Heart left ventricle (tissue), 16 donors: ENCODE measurements around the gene LCE1B. TPM values are rescaled to one million over a fixed set of nuclear protein-coding genes. Genes with fewer than 3 reads are reported as not detected.

ENCODE experiments used
- ATAC-seq, 4 donors: fragments of 200-7000 bp; cut with Tn5 transposase; one replicate each; pipeline ENCODE4 v1.9.1; 2020 to 2022; ENCODE audit warnings: moderate library complexity in 4 of 4, mild to moderate bottlenecking in 3 of 4, moderate number of reproducible peaks in 1 of 4
- DNase-seq, 5 donors: peaks; one replicate each; pipeline ENCODE4 v3.0.0-alpha.2; 2020
- H3K27ac ChIP-seq, 12 donors: fragments of 200-600 bp; sonication (generic) in 4 of 12; one replicate each; pipeline versions ENCODE4 v1.5.0 to v1.8.0; 2016 to 2022; ENCODE audit warnings: mild to moderate bottlenecking in 2 of 12
- H3K27me3 ChIP-seq, 9 donors: fragments of 200-600 bp; sonication (generic) in 2 of 9; one replicate each; pipeline versions ENCODE4 v1.5.1 to v1.8.0; 2016 to 2022; ENCODE audit warnings: mild to moderate bottlenecking in 3 of 9
- H3K36me3 ChIP-seq, 9 donors: fragments of 200-600 bp; sonication (generic) in 2 of 9; one replicate each; pipeline versions ENCODE4 v1.5.0 to v1.8.0; 2018 to 2022; ENCODE audit warnings: mild to moderate bottlenecking in 2 of 9
- H3K4me1 ChIP-seq, 12 donors: fragments of 200-600 bp; sonication (generic) in 4 of 12; one replicate each; pipeline versions ENCODE4 v1.5.0 to v1.8.0; 2016 to 2022; ENCODE audit warnings: mild to moderate bottlenecking in 3 of 12
- H3K4me3 ChIP-seq, 12 donors: fragments of 200-600 bp; sonication (generic) in 4 of 12; one replicate each; pipeline versions ENCODE4 v1.5.0 to v1.8.0; 2017 to 2022; ENCODE audit warnings: mild to moderate bottlenecking in 9 of 12, moderate library complexity in 4 of 12
- H3K9me3 ChIP-seq, 12 donors: fragments of 200-600 bp; sonication (generic) in 4 of 12; one replicate each; pipeline versions ENCODE4 v1.5.0 to v1.8.0; 2016 to 2022; ENCODE audit warnings: mild to moderate bottlenecking in 1 of 12
- POLR2A ChIP-seq, 2 donors: fragments of 450-650 bp; IDR thresholded peaks; one replicate each; pipeline ENCODE4 v1.6.1; 2017; ENCODE audit warnings: antibody characterized with exemption in 2 of 2, mild to moderate bottlenecking in 2 of 2, moderate library complexity in 2 of 2
- WGBS, 4 donors: extraction: QIAGEN DNeasy Blood & Tissue Kit in 2 of 4; methylation state at CpG; one replicate each; pipeline versions ENCODE4 v1.1.5 to v1.1.7; 2013 to 2018; 5-methylcytosine and 5-hydroxymethylcytosine counted together
- intact Hi-C, 10 donors: fragments of 100-400 bp; cut with DNase I; formaldehyde crosslinking; loops; one replicate each; pipeline versions ENCODE4 v1.11.1 to v1.14.2; 2022
- polyA plus RNA-seq, 2 donors: library from polyadenylated mRNA; stranded (reverse); fragments of 200-250 nt; gene quantifications; one replicate each; pipeline ENCODE4 v1.2.3, GENCODE V29; 2013
- total RNA-seq, 9 donors: library from RNA; depleted of rRNA in 2 of 9; stranded (reverse); fragments of >200 nt in 2 of 9; fragmentation: NEBNext Ultra II Directional in 3 of 9; extraction: Animal tissue kit (Norgen Biotek cat#: 25700) in 3 of 9; gene quantifications; one replicate each; pipeline versions ENCODE4 v1.1.0 to v1.2.4, GENCODE V29; 2016 to 2023
- TF ChIP-seq, protein P1 (sequence below), 12 donors: fragments of 200-600 bp; sonication (generic) in 4 of 12; IDR thresholded peaks; one replicate each; pipeline versions ENCODE4 v1.5.0 to v1.8.0; 2018 to 2022; ENCODE audit warnings: antibody characterized with exemption in 12 of 12, mild to moderate bottlenecking in 5 of 12
- donor health status: ischemic (EF 13 %, LVEDD 7.1; RV severe dilation, severe dysfunction).
- donor health status: healthy with polysubstance abuse.
- donor health status: DM: no; HTN: yes; CAD: no.
- donor health status: DM: no; HTN: no; CAD: no.
- donor health status: ischemic (EF 25% LVEDD 6.9; RV normal size, moderate dysfunction).
- donor health status: ischemic (EF 25% LVEDD 5.7; RV mildly dilated, moderate dysfunction).
- donor health status: healthy.
- donor health status: DM: yes; HTN: yes; CAD: no.
- donor health status: ischemic (EF 35%, LVEDD 5.7; RV mildly dilated, moderate dysfunction).
- donor health status: nonischemic (EF 11% LVEDD 7.7; RV severe dilation, severe dysfunction).
- donor health status: DM: yes; HTN: yes; CAD: no.
- donor health status: PGD.
- donor health status: ischemic (EF 29% LVEDD 5.4; RV normal size, mild dysfunction).
- donor health status: nonischemic (EF 23%, LVEDD 6.1; RV moderate dilation, normal function).

LCE1B gene
- total and polyA plus RNA-seq, 11 donors: not detected

DNA sequence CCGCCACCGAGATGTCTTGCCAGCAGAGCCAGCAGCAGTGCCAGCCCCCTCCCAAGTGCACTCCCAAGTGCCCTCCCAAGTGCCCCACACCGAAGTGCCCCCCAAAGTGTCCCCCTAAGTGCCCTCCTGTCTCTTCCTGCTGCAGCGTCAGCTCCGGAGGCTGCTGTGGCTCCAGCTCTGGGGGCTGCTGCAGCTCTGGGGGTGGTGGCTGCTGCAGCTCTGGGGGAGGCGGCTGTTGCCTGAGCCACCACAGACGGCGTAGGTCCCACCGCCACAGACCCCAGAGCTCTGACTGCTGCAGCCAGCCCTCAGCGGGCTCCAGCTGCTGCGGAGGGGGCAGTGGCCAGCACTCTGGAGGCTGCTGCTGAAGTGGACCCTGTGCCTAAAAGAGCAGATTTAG, 35.4 kb upstream of the LCE1B start:
- Histone ChIP-seq H3K27me3 (no peaks in the 10 kb centered on the region), H3K4me3 (no peak overlapping the region), H3K4me1 (no peaks in the 10 kb centered on the region), H3K9me3 (peaks cover 0 to 5% (median 0%) of the 10 kb centered on the region in 12 donors), H3K36me3 (no peaks in the 10 kb centered on the region), H3K27ac (no peak overlapping the region)
- TF ChIP-seq POLR2A (IDR thresholded peaks at IDR 0.05): no peak
- TF ChIP-seq, protein P1, sequence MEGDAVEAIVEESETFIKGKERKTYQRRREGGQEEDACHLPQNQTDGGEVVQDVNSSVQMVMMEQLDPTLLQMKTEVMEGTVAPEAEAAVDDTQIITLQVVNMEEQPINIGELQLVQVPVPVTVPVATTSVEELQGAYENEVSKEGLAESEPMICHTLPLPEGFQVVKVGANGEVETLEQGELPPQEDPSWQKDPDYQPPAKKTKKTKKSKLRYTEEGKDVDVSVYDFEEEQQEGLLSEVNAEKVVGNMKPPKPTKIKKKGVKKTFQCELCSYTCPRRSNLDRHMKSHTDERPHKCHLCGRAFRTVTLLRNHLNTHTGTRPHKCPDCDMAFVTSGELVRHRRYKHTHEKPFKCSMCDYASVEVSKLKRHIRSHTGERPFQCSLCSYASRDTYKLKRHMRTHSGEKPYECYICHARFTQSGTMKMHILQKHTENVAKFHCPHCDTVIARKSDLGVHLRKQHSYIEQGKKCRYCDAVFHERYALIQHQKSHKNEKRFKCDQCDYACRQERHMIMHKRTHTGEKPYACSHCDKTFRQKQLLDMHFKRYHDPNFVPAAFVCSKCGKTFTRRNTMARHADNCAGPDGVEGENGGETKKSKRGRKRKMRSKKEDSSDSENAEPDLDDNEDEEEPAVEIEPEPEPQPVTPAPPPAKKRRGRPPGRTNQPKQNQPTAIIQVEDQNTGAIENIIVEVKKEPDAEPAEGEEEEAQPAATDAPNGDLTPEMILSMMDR (IDR thresholded peaks at IDR 0.05): no peak
- ATAC-seq: no peak
- intact Hi-C loops: no loop called here
- no peak for DNase-seq
- 60 to 76% (median 70%) methylated on average over 2 to 11 of the region's 11 CpGs for WGBS, 4 donors

DNA sequence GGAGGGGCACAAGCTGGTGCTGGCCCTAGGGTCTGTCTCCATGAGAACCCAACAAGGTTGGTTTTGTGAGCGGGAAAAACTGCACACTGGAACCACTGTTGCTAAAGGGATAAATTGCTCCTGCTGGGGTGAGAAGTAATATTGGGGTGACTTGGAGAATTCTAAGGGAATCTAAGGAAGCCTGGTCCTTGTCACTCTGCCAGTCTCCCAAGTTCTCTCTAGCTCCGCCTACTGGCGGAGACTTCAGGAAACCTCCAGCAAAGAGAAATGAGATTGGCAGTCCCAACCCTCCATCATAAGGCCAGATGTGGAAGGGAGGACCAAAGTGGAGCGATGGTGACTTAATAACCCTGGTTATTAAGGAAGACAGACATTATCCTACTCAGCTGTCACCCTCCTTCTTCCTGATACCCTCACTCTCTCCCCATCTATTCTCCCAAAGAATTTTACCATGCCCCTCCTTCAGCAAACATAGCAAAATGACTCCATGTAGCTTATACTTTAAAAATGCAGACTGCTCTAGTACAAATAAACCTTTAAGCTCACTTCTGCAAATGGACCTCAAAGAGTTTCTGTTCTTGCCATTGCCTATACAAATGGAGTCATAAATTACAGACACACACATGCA, 34.1 kb upstream of the LCE1B start:
- Histone ChIP-seq H3K36me3 (no peaks in the 10 kb centered on the region), H3K9me3 (peaks cover 0 to 5% (median 0%) of the 10 kb centered on the region in 12 donors), H3K27me3 (peaks cover 0 to 4% (median 0%) of the 10 kb centered on the region in 9 donors), H3K4me1 (no peaks in the 10 kb centered on the region), H3K4me3 (no peak overlapping the region), H3K27ac (no peak overlapping the region)
- intact Hi-C loops: no loop called here
- no peak for TF ChIP-seq POLR2A (IDR thresholded peaks at IDR 0.05)
- TF ChIP-seq, protein P1 (IDR thresholded peaks at IDR 0.05): no peak
- DNase-seq (no peak), ATAC-seq (no peak)
- WGBS, 4 donors: 39 to 58% (median 45%) methylated on average over 4 of the region's 4 CpGs

DNA sequence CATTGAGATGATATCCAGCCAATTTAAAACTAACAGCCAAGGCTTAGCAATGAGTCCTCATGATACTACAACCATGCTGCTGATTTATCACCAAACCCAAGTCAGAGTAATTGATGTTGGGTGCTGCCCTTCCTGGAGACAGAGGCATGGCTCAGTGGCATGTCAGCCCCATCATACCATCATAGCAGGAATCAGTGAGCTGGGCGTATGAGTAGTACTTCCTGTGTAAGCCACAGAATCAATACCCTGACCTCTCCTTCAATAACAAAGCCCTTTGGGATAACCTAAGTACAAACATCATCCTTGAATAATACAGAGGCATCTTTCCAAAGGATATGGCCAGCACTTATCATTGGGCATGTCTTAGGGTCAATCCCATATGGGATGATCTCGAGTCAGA, 28.7 kb upstream of the LCE1B start:
- no peak for TF ChIP-seq POLR2A (IDR thresholded peaks at IDR 0.05)
- TF ChIP-seq, protein P1 (IDR thresholded peaks at IDR 0.05): no peak
- intact Hi-C loops: no loop called here
- ATAC-seq (no peak), DNase-seq (no peak)
- Histone ChIP-seq H3K9me3 (no peaks in the 10 kb centered on the region), H3K36me3 (no peaks in the 10 kb centered on the region), H3K4me1 (no peaks in the 10 kb centered on the region), H3K4me3 (no peak overlapping the region), H3K27ac (no peak overlapping the region), H3K27me3 (peaks cover 0 to 23% (median 0%) of the 10 kb centered on the region in 9 donors)
- WGBS, 4 donors: 45 to 60% (median 48%) methylated on average over 2 of the region's 2 CpGs

DNA sequence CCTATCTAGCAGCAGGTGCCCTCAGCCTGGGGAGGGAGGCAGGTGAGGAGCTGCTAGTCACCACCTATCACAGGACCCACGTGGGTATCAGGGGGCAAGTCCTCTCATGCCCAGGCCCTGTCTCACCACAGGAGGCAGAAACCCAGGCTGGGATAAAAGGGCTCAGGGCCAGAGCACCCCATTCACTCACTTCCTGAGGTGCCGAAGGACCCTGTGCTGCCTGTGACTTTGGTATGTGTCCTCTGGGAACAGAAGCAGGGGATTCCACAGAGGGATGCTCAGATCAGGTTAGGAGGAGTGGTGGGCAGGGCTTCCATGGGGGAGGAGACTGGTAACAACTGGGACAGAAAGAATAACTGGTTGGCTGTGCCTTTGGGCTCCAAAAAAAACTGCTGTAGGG, 25.7 kb upstream of the LCE1B start, which contains the start of gene LCE1E:
LCE1E (plus strand) TSS at position 181 of the 400 bp plus-strand sequence. CDS start 1,043 bp downstream, outside the sequence.
- no peak within 1 kb of the TSS for H3K27ac ChIP-seq
- TF ChIP-seq POLR2A (IDR thresholded peaks at IDR 0.05): no peak
- TF ChIP-seq, protein P1 (IDR thresholded peaks at IDR 0.05): no peak
- ATAC-seq: no peak
- H3K36me3 ChIP-seq: no peaks in the 10 kb centered on the region
- H3K9me3 ChIP-seq: no peaks in the 10 kb centered on the region
- peaks cover 0 to 23% (median 0%) of the 10 kb centered on the region in 9 donors for H3K27me3 ChIP-seq
- WGBS, 4 donors: 25 to 41% (median 28%) methylated on average over 2 of the region's 2 CpGs
- no peaks in the 10 kb centered on the region for H3K4me1 ChIP-seq
- no peak within 1 kb of the TSS for H3K4me3 ChIP-seq
- no peak for DNase-seq
- intact Hi-C loops: no loop called here
